ENCODE measurements around the gene ZFP36L2. TPM values are rescaled to one million over a fixed set of nuclear protein-coding genes. Genes with fewer than 3 reads are reported as not detected.

Gene ZFP36L2
- total and polyA plus RNA-seq, 9 of the 15 experiments (the other 6 are each of a cell fraction or from before 2014, with no cell fraction given), result 4.1 to 60.6 (median 20.3) TPM

GRCh38 chr2:43219383-43220228 is 6.8 kb downstream of the ZFP36L2 start (continued):
- TF ChIP-seq, protein P1, sequence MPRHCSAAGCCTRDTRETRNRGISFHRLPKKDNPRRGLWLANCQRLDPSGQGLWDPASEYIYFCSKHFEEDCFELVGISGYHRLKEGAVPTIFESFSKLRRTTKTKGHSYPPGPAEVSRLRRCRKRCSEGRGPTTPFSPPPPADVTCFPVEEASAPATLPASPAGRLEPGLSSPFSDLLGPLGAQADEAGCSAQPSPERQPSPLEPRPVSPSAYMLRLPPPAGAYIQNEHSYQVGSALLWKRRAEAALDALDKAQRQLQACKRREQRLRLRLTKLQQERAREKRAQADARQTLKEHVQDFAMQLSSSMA (CRISPR knock-in tag; IDR thresholded peaks at IDR 0.05), result no peak
- TF ChIP-seq RFX5 (IDR thresholded peaks at IDR 0.05; ENCODE audit: low read depth, low read length) (no peak), KAT8 (IDR thresholded peaks at IDR 0.05; ENCODE audit: low read depth) (no peak), ZC3H11A (IDR thresholded peaks at IDR 0.05; ENCODE audit: low read depth, low read length) (no peak), KHSRP (IDR thresholded peaks at IDR 0.05) (no peak), ZNF398 (CRISPR knock-in tag; IDR thresholded peaks at IDR 0.05) (no peak), NR2F6 (CRISPR knock-in tag; IDR thresholded peaks at IDR 0.05) (no peak; the same call in 1 of the 2 replicates), ZBED1 (IDR thresholded peaks at IDR 0.05) (no peak), E2F8 (IDR thresholded peaks at IDR 0.05; ENCODE audit: low read depth, partially characterized antibody) (peak; percentile 45), TCF3 (CRISPR knock-in tag; IDR thresholded peaks at IDR 0.05) (peak; percentile 8; the same call in 1 of the 2 replicates), THRAP3 (IDR thresholded peaks at IDR 0.05; ENCODE audit: borderline replicate concordance) (peak; percentile 5), RBM39 (optimal IDR thresholded peaks at IDR 0.05; ENCODE audit: low read depth, low read length) (no peak), NONO (IDR thresholded peaks at IDR 0.05; ENCODE audit: low read depth in 2 of 2, low read length in 1 of 2) (no peak), HDAC3 (IDR thresholded peaks at IDR 0.05; ENCODE audit: borderline replicate concordance, partially characterized antibody) (no peak), HMGN3 (IDR thresholded peaks at IDR 0.05; ENCODE audit: borderline replicate concordance, extremely low read depth, insufficient read length, low read depth, low read length) (peak; percentile 26), ARNT (IDR thresholded peaks at IDR 0.05) (peak; percentile 12 to 53; a peak in 1 of 4 replicates), NEUROD1 (IDR thresholded peaks at IDR 0.05; ENCODE audit: borderline replicate concordance, low read depth, low read length, partially characterized antibody) (peak; percentile 10), NFIX (CRISPR knock-in tag; IDR thresholded peaks at IDR 0.05; ENCODE audit: low read depth) (no peak)
- TF ChIP-seq, protein P2, sequence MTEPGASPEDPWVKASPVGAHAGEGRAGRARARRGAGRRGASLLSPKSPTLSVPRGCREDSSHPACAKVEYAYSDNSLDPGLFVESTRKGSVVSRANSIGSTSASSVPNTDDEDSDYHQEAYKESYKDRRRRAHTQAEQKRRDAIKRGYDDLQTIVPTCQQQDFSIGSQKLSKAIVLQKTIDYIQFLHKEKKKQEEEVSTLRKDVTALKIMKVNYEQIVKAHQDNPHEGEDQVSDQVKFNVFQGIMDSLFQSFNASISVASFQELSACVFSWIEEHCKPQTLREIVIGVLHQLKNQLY (CRISPR knock-in tag; conservative IDR thresholded peaks at IDR 0.05), result 0 out of 4 replicates have a peak, but pooled peaks of 1 of the 2 experiments have one; percentile 20
- TF ChIP-seq, protein P3, sequence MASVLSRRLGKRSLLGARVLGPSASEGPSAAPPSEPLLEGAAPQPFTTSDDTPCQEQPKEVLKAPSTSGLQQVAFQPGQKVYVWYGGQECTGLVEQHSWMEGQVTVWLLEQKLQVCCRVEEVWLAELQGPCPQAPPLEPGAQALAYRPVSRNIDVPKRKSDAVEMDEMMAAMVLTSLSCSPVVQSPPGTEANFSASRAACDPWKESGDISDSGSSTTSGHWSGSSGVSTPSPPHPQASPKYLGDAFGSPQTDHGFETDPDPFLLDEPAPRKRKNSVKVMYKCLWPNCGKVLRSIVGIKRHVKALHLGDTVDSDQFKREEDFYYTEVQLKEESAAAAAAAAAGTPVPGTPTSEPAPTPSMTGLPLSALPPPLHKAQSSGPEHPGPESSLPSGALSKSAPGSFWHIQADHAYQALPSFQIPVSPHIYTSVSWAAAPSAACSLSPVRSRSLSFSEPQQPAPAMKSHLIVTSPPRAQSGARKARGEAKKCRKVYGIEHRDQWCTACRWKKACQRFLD (CRISPR knock-in tag; IDR thresholded peaks at IDR 0.05), result peak; percentile 74; the same call in 1 of the 2 replicates

All from K562 (cell line).